ENCODE data around the gene ZNF716.

Gene ZNF716

DNA sequence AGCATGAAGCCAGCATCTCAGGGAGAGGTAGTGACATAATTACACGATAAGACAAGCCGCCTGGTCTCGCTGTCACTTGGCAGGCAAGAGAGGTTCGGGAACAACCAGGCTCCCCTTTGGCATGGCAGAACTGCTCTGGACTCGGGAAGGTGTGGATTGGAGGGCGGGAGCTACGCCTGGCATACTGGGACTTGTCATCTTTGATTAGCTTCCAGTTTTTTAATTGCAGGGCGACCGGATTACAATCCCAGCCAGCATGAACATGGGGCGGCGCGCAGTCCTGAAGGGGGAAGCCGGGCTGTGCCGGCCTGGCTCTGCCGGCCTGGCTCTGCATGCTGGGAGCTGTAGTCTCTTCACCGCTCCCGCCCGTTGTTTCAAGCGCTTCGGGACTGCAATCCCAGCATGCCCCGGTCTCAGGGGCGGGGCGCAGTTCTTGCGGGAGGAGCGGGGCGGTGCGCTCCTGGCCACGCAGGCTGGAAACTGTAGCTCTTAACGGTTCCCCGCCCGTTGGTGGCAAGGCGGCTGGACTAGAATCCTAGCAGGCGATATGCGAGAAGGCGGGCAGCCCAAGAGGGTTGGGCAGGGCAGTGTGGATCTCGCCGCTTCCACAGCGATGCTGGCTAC is 45.5 kb upstream of the ZNF716 start:
- no peak for DNase-seq
- no peak for TF ChIP-seq EZH2 (IDR thresholded peaks at IDR 0.05; ENCODE audit: borderline replicate concordance, low read depth, low read length, severe bottlenecking)
- TF ChIP-seq, protein P1, sequence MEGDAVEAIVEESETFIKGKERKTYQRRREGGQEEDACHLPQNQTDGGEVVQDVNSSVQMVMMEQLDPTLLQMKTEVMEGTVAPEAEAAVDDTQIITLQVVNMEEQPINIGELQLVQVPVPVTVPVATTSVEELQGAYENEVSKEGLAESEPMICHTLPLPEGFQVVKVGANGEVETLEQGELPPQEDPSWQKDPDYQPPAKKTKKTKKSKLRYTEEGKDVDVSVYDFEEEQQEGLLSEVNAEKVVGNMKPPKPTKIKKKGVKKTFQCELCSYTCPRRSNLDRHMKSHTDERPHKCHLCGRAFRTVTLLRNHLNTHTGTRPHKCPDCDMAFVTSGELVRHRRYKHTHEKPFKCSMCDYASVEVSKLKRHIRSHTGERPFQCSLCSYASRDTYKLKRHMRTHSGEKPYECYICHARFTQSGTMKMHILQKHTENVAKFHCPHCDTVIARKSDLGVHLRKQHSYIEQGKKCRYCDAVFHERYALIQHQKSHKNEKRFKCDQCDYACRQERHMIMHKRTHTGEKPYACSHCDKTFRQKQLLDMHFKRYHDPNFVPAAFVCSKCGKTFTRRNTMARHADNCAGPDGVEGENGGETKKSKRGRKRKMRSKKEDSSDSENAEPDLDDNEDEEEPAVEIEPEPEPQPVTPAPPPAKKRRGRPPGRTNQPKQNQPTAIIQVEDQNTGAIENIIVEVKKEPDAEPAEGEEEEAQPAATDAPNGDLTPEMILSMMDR (IDR thresholded peaks at IDR 0.05; ENCODE audit: borderline replicate concordance, extremely low read depth, low read length, poor library complexity, severe bottlenecking) = no peak

GRCh38 chr7:57404967-57405421 is 45.0 kb upstream of the ZNF716 start:
- no peaks in the 10 kb centered on the region for H3K79me2 ChIP-seq (ENCODE audit: insufficient read depth, low read length)
- no peak overlapping the region for H3K9ac ChIP-seq (ENCODE audit: low read depth, low read length)
- TF ChIP-seq, protein P1 (IDR thresholded peaks at IDR 0.05; ENCODE audit: borderline replicate concordance, extremely low read depth, low read length, poor library complexity, severe bottlenecking) = no peak
- no peak for TF ChIP-seq EZH2 (IDR thresholded peaks at IDR 0.05; ENCODE audit: borderline replicate concordance, low read depth, low read length, severe bottlenecking)
- peaks cover 8% of the 10 kb centered on the region for H3K9me3 ChIP-seq (ENCODE audit: insufficient read depth, low read length, severe bottlenecking)
- H3K4me2 ChIP-seq (ENCODE audit: insufficient read depth, low read length) = no peak overlapping the region
- H3K36me3 ChIP-seq (ENCODE audit: insufficient read depth, low read length) = no peaks in the 10 kb centered on the region
- ATAC-seq (ENCODE audit: insufficient read depth, low read depth) = no peak
- H2AFZ ChIP-seq (ENCODE audit: low read depth, low read length) = no peak overlapping the region
- no peak for DNase-seq
- no peak overlapping the region for H3K27ac ChIP-seq (ENCODE audit: low read length)
- H3K4me1 ChIP-seq (ENCODE audit: insufficient read depth, low read length) = no peaks in the 10 kb centered on the region
- H4K20me1 ChIP-seq (ENCODE audit: insufficient read depth, low read length) = no peaks in the 10 kb centered on the region
- H3K27me3 ChIP-seq (ENCODE audit: insufficient read depth, low read length, poor library complexity) = no peaks in the 10 kb centered on the region
- H3K4me3 ChIP-seq (ENCODE audit: low read depth in 1 of 2, low read length in 2 of 2) = no peak overlapping the region

More for the DNA sequence above, 45.5 kb upstream of the ZNF716 start:
- H3K27ac ChIP-seq (ENCODE audit: low read length) = no peak overlapping the region
- H3K27me3 ChIP-seq (ENCODE audit: insufficient read depth, low read length, poor library complexity) = no peaks in the 10 kb centered on the region
- H3K4me2 ChIP-seq (ENCODE audit: insufficient read depth, low read length) = no peak overlapping the region
- H2AFZ ChIP-seq (ENCODE audit: low read depth, low read length) = no peak overlapping the region
- H3K79me2 ChIP-seq (ENCODE audit: insufficient read depth, low read length) = no peaks in the 10 kb centered on the region
- H3K36me3 ChIP-seq (ENCODE audit: insufficient read depth, low read length) = no peaks in the 10 kb centered on the region
- H4K20me1 ChIP-seq (ENCODE audit: insufficient read depth, low read length) = no peaks in the 10 kb centered on the region
- no peaks in the 10 kb centered on the region for H3K4me1 ChIP-seq (ENCODE audit: insufficient read depth, low read length)
- H3K4me3 ChIP-seq (ENCODE audit: low read depth in 1 of 2, low read length in 2 of 2) = no peak overlapping the region
- H3K9ac ChIP-seq (ENCODE audit: low read depth, low read length) = no peak overlapping the region
- peaks cover 8% of the 10 kb centered on the region for H3K9me3 ChIP-seq (ENCODE audit: insufficient read depth, low read length, severe bottlenecking)
- ATAC-seq (ENCODE audit: insufficient read depth, low read depth) = no peak

DNA sequence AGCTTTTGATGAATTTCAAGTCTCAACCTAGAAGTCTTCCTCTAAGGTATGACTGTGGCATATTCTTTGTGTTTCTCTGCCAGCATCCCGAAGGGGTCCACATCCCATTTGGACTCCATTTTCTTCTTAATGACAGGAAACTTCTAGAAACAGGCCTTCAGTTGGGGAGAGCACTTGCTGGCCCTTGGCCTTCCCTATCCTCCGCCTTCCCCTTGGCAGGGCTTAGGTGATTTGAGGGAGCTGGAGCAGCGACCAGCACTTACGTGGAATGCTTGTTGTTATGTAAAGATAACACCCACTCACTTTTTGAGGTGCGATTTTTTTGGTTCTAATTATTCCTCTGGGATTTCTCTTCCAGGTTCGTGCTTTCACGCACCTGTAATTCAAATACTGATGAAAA is 42.9 kb upstream of the ZNF716 start:
- no peak overlapping the region for H3K9ac ChIP-seq (ENCODE audit: low read depth, low read length)
- H3K36me3 ChIP-seq (ENCODE audit: insufficient read depth, low read length) = no peaks in the 10 kb centered on the region
- TF ChIP-seq, protein P1 (IDR thresholded peaks at IDR 0.05; ENCODE audit: borderline replicate concordance, extremely low read depth, low read length, poor library complexity, severe bottlenecking) = no peak
- TF ChIP-seq EZH2 (IDR thresholded peaks at IDR 0.05; ENCODE audit: borderline replicate concordance, low read depth, low read length, severe bottlenecking) = no peak
- no peak overlapping the region for H3K27ac ChIP-seq (ENCODE audit: low read length)
- no peak overlapping the region for H3K4me3 ChIP-seq (ENCODE audit: low read depth in 1 of 2, low read length in 2 of 2)
- no peaks in the 10 kb centered on the region for H3K4me1 ChIP-seq (ENCODE audit: insufficient read depth, low read length)
- DNase-seq = no peak
- no peaks in the 10 kb centered on the region for H3K79me2 ChIP-seq (ENCODE audit: insufficient read depth, low read length)
- H3K4me2 ChIP-seq (ENCODE audit: insufficient read depth, low read length) = no peak overlapping the region
- no peak overlapping the region for H2AFZ ChIP-seq (ENCODE audit: low read depth, low read length)
- no peak for ATAC-seq (ENCODE audit: insufficient read depth, low read depth)
- H3K9me3 ChIP-seq (ENCODE audit: insufficient read depth, low read length, severe bottlenecking) = peaks cover 18% of the 10 kb centered on the region
- H4K20me1 ChIP-seq (ENCODE audit: insufficient read depth, low read length) = no peaks in the 10 kb centered on the region
- no peaks in the 10 kb centered on the region for H3K27me3 ChIP-seq (ENCODE audit: insufficient read depth, low read length, poor library complexity)
